T-helper 22 cell (primary cell): ENCODE results near the gene PEX11G.
"Not testable (repeated sequence)": the region's sequence is repeated elsewhere in the genome, so short reads cannot be mapped to it uniquely, and the experiment has no call there.

Experiments
- DNase-seq: peaks from one replicate; pipeline ENCODE4 v3.0.0-alpha.2; 2020; ENCODE audit warnings: low read depth

Gene PEX11G

GRCh38 chr19:7463575-7463974, 25.3 kb downstream of the PEX11G start:
- no peak for DNase-seq

GRCh38 chr19:7461841-7462629, 26.8 kb downstream of the PEX11G start:
- DNase-seq: no peak

DNA sequence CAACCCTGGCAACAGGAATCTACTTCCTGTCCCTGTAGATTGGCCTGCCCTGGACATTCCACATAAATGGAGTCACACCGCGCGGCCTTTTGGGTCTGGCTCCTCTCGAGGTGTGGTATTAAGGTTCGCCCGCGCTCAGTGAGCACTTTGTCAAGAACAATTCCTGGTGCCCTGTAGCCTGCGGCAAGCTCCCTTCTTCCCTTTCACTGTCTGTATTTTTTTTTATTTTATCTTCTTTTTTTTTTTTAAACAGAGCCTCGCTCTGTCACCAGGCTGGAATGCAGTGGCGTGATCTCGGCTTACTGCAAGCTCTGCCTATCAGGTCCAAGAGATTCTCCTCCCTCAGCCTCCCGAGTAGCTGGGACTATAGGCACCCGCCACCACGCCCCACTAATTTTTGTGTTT, 28.3 kb downstream of the PEX11G start:
- no peak for DNase-seq

GRCh38 chr19:7459773-7460172, 29.1 kb downstream of the PEX11G start:
- DNase-seq: no peak

GRCh38 chr19:7458675-7459074, 30.2 kb downstream of the PEX11G start:
- no peak for DNase-seq

DNA sequence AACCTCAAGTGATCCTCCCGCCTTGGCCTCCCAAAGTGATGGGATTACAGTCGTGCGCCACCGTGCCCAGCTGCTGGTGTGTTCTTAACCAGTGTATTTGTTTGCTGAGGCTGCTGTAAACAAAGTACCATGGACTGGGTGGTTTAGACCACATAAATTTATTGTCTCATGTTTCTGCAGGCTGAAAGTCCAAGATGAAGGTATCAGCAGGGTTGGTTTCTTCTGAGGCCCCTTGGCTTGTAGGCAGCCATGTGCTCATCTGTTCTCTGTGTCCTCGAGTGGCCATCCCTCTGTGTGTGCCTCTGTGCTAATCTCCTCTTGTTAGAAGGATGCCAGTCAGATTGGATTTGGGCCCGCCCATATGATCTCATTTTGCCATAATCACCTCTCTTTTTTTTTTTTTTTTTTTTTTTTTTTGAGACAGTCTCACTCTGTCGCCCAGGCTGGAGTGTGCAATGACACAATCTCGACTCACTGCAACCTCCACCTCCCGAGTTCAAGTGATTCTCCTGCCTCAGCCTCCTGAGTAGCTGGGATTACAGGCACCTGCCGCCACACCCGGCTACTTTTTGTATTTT, 31.8 kb downstream of the PEX11G start:
- no peak for DNase-seq

GRCh38 chr19:7455600-7456296, 33.1 kb downstream of the PEX11G start:
- DNase-seq: no peak

DNA sequence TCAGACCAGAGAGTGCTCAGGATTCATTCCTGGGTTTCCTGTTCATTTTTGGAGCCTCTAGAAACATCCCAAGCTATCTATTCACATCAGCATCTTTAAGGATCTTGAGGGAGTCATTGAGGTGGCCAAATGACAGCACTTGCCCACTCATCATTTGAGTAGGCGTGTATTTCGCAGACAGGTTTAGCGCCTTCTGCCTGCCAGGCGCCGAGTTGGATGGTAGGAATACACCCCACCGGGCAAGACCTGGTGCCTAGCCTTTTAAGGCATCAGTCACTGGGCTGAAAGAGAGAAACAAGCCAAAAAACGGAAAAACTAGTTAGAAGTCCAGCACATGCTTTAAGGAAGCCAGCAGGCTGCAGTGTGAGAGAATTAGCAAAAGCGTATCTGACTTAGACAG, 33.8 kb downstream of the PEX11G start:
- no peak for DNase-seq

DNA sequence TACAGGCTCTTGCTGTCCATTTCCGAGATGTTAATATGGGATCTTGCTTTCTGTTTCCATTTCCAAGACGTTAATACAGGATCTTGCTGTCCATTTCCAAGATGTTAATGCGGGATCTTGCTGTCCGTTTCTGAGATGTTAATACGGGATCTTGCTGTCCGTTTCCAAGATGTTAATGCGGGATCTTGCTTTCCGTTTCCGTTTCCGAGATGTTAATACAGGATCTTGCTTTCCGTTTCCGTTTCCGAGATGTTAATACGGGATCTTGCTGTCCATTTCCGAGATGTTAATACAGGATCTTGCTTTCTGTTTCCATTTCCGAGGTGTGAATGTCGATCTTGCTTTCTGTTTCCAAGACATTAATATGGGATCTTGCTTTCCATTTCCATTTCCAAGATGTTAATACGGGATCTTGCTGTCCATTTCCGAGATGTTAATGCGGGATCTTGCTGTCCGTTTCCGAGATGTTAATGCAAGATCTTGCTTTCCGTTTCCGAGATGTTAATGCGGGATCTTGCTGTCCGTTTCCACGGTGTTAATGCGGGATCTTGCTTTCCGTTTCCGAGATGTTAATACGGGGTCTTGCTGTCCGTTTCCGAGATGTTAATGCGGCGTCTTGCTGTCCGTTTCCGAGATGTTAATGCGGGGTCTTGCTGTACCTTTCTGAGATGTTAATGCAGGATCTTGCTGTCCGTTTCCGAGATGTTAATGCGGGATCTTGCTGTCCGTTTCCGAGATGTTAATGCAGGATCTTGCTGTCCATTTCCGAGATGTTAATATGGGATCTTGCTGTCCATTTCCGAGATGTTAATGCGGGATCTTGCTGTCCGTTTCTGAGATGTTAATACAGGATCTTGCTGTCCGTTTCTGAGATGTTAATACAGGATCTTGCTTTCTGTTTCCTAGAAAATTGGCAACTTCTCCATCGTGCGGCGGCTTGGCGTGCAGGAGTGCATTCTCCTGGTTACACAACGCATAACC, 38.3 kb downstream of the PEX11G start:
- DNase-seq: no peak

DNA sequence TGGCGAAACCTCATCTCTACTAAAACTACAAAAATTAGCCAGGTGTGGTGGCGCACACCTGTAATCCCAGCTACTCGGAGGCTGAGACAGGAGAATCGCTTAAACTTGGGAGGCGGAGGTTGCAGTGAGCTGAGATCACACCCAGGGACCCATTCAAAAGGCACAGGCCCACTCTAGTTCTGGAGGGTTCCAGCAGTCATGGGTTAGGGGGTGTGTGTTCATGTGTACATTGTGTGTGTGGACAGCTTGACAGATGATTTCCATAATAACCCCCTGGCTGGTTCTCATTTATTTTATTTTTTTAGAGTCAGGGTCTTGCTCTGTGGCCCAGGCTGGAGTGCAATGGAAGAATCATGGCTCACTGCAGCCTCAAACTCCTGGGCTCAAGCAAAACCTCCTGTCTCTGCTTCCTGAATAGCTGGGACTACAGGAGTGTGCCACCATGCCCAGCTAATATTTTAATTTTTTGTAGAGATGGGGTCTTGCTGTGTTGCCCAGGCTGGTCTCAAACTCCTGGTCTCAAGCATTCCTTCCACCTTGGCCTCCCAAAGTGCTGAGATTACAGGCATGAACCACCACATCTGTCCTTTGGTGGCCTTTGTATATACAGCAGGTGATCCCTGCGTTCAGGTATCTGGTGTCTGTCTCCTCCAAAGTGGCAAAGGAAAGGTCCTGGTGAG, 39.3 kb downstream of the PEX11G start:
- DNase-seq: not testable (repeated sequence)

GRCh38 chr19:7447648-7448047, 41.2 kb downstream of the PEX11G start:
- DNase-seq: no peak

DNA sequence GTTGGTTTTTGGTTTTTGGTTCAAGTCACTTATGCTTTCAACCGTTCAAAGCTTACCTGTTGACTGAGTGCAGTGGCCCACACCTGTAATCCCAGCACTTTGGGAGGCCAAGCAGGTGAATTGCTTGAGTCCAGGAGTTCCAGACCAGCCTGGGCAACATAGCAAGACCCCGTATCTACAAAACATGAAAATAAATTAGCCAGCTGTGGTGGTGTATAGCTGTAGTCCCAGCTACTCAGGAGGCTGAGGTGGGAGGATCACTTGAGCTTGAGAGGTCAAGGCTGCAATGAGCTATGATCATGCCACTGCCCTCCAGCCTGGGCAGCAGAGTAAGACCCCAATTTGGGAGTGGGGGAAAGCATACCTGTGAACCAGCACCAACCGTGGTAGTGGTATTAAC, 43.7 kb downstream of the PEX11G start:
- no peak for DNase-seq

- no peak for DNase-seq
Measured at GRCh38 chr19:7444042-7444441, 44.8 kb downstream of the PEX11G start.

GRCh38 chr19:7442423-7442822, 46.4 kb downstream of the PEX11G start:
- DNase-seq: no peak

DNA sequence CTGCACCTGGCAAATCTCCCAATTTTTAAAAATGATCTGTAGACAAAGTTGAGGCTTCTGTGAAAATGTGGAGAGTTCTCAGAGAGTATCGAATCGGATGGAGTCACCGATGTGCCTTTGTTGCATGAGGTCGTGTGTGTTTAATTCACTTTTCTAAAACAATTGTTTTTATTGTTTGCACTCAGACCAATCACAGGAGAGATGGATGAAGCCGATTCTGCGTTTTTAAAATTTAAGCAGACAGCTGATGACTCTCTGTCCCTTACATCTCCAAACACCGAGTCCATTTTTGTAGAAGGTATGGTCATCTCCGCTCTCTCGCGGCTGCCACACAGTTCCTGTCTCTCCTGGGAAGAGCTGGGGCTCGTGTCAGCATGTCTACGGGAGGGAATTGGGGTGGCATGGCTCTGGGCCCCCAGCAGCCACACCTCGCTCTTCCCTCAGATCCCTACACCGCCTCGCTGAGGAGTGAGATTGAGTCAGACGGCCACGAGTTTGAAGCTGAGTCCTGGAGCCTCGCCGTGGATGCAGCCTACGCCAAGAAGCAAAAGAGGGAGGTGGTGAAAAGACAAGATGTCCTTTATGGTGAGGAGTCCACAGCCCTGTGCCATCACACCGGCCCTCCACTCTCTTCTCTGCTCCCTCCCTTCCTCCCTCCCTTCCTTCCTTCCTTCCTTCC, 47.2 kb downstream of the PEX11G start:
- no peak for DNase-seq

GRCh38 chr19:7440188-7440975, 48.5 kb downstream of the PEX11G start:
- DNase-seq: no peak

DNA sequence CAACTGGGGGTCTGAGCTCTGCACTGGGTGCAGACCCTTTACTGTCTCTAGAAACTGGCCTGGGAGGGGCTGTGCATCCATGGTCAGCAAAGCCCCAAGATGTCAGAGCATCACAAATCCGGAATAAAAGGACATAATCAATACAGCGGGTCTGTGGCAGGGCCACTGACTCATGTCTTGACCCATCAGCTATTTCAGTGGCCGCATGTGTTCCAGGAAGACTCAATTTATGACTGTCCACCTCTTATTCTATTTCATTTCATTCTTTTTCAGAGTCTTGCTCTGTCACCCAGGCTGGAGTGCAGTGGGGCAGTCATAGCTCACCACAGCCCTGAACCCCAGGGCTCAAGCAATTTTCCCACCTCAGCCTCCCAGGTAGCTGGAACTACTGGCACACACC, 53.2 kb downstream of the PEX11G start:
- DNase-seq: no peak

DNA sequence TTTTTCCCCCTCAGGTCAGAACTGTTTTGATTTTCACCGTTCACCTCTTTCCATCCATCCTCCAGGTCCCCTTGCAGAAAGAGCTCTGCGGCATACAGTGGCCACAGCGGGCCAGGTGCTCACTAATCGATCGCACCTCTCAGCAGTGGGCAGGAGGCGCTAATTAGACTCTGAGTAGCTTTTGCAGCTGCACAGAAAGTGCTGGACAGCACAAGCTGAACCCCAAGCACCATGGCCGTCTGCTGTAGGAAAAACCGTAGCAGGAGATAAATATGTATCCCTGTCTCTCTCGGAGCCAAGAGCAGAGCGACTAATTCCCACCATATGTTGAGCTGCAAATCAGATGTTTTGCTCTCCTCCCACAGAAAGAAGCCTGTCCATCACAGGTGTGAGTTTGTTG, 54.4 kb downstream of the PEX11G start:
- DNase-seq: no peak

- DNase-seq: not testable (repeated sequence)
Measured at GRCh38 chr19:7433456-7433855, 55.4 kb downstream of the PEX11G start.

- no peak for DNase-seq
Measured at GRCh38 chr19:7429638-7430282, 59.1 kb downstream of the PEX11G start.
